PC-3 (cell line): Measurements from ENCODE around the gene CHD9. TPM values are rescaled to one million over a fixed set of nuclear protein-coding genes. Genes with fewer than 3 reads are reported as not detected.

ENCODE experiments used
- ATAC-seq: fragments of 200-7000 bp; cut with Tn5 transposase; 2 replicates; pipeline ENCODE4 v1.9.1; 2020; ENCODE audit warnings: mild to moderate bottlenecking, moderate library complexity
- BruUV-seq: library from RNA; stranded (reverse); fragments of 400-500 nt; replicated peaks from 2 replicates; lab custom pipeline; 2021; lab: Mats Ljungman, UMichigan
- CTCF ChIA-PET: fragments of 300-600 bp; sonication (Branson Sonifier 250); formaldehyde crosslinking; loops from one replicate; lab custom pipeline; 2022; ENCODE audit warnings: antibody characterized with exemption; lab: Charles Lee
- POLR2A ChIA-PET: fragments of 300-600 bp; sonication (Branson Sonifier 250); formaldehyde crosslinking; loops from one replicate; lab custom pipeline; 2022; ENCODE audit warnings: antibody characterized with exemption; ENCODE audit not compliant: unreplicated experiment; lab: Charles Lee
- DNase-seq: peaks from one replicate; pipeline ENCODE4 v3.0.0-alpha.2; 2015
- H2AFZ ChIP-seq: fragments of 300-600 bp; sonication (generic); 2 replicates; pipeline ENCODE4 v1.6.0; 2016; ENCODE audit warnings: antibody characterized with exemption, low read length
- H3F3A ChIP-seq: fragments of 300-600 bp; sonication (generic); one replicate; pipeline ENCODE4 v1.6.0; 2017; ENCODE audit warnings: antibody characterized with exemption, low read length, control low read depth, mild to moderate bottlenecking; ENCODE audit not compliant: unreplicated experiment
- H3K27ac ChIP-seq: fragments of 300-600 bp; sonication (generic); 2 replicates; pipeline ENCODE4 v1.5.1; 2016; ENCODE audit warnings: mild to moderate bottlenecking, low read length
- H3K27me3 ChIP-seq: fragments of 300-600 bp; sonication (generic); 2 replicates; pipeline ENCODE4 v1.6.1; 2016; ENCODE audit warnings: low read length, mixed read lengths
- H3K36me3 ChIP-seq: fragments of 300-600 bp; sonication (generic); 2 replicates; pipeline ENCODE4 v1.6.1; 2016; ENCODE audit warnings: low read depth, mixed run types, low read length, mixed read lengths
- H3K4me1 ChIP-seq: fragments of 300-600 bp; sonication (generic); 2 replicates; pipeline ENCODE4 v1.5.1; 2016; ENCODE audit warnings: low read length; ENCODE audit not compliant: insufficient read depth
- H3K4me2 ChIP-seq: fragments of 300-600 bp; sonication (generic); 2 replicates; pipeline ENCODE4 v1.6.0; 2016; ENCODE audit warnings: low read length
- H3K4me3 ChIP-seq: fragments of 300-600 bp; sonication (generic); 2 replicates; pipeline ENCODE4 v1.5.1; 2016; ENCODE audit warnings: mild to moderate bottlenecking, low read length, mixed read lengths
- H3K79me2 ChIP-seq: fragments of 300-600 bp; sonication (generic); 2 replicates; pipeline ENCODE4 v1.6.1; 2017; ENCODE audit warnings: low read length, mixed read lengths
- H3K9ac ChIP-seq: fragments of 300-600 bp; sonication (generic); 2 replicates; pipeline ENCODE4 v1.6.0; 2016; ENCODE audit warnings: mild to moderate bottlenecking, low read length
- H3K9me2 ChIP-seq: fragments of 300-600 bp; sonication (generic); replicated peaks from 2 replicates; pipeline ENCODE4 v1.6.1; 2016; ENCODE audit warnings: mixed run types, low read length, mixed read lengths
- H3K9me3 ChIP-seq: fragments of 300-600 bp; sonication (generic); 2 replicates; pipeline ENCODE4 v1.6.1; 2016; ENCODE audit warnings: low read length, mixed read lengths
- H4K20me1 ChIP-seq: fragments of 300-600 bp; sonication (generic); 2 replicates; pipeline ENCODE4 v1.6.1; 2016; ENCODE audit warnings: low read length, mixed read lengths
- EZH2 ChIP-seq: fragments of 300-600 bp; sonication (generic); IDR thresholded peaks from one replicate; pipeline ENCODE4 v1.6.1; 2017; ENCODE audit warnings: antibody characterized with exemption, mild to moderate bottlenecking, low read length; ENCODE audit not compliant: unreplicated experiment
- EZH2phosphoT487 ChIP-seq: fragments of 300-600 bp; sonication (generic); IDR thresholded peaks from 2 replicates; pipeline ENCODE4 v1.6.1; 2018; ENCODE audit warnings: mild to moderate bottlenecking, antibody characterized with exemption, low read length, borderline replicate concordance
- intact Hi-C: fragments of 100-400 bp; cut with micrococcal nuclease; formaldehyde crosslinking; loops from 2 replicates; pipeline ENCODE4 v1.9.0; 2023
- total RNA-seq: library from RNA; depleted of rRNA; stranded (reverse); fragments of >200 nt; gene quantifications from 2 replicates; pipeline ENCODE4 v1.2.3, GENCODE V29; 2014
- TF ChIP-seq, protein P1 (sequence below): fragments of 300-600 bp; sonication (generic); conservative IDR thresholded peaks from 2 replicates; pipeline ENCODE4 v1.5.1; 2017; ENCODE audit warnings: antibody characterized with exemption, low read depth, mild to moderate bottlenecking, low read length

The CHD9 gene
- total RNA-seq, 1 experiment from 2014 or later = 13.3 TPM

DNA sequence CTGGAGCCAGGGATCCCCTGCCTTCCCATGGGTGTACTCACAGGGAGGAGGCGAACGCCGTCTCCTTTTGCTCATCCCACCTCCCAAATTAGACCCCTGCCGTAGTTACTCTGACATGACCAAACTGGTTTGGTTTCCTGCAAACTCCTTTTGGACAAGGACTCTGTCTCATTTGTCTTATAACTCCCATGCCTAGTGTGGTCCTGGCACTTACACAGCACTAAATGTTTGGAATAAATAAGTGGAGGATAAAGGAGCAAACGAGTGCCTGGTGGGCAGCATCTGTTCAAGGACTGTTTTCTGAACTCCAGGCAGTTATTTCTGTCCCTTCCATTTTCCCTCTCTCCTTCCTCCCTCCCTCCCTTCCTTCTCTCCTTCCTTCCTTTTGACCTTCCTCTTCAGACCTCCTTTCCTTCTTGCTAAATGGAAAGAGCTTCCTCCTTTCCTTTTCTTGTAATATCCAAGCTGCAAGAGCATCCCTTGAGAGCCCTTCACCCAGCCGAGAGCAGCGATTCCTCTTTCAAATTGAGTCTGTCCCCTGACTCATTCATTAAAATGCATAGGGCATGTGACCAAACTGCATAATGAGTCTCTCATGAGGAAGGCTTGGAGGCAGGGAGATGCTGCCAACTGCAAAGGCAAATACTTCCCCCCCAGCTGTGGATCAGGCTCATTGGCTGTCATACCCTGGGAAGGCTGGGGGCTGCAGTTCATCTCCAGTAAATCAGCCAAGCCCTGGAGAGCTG is 36.8 kb downstream of the CHD9 start:
- Histone ChIP-seq H3K79me2 (no peaks in the 10 kb centered on the region), H3K9me2 (no peaks in the 10 kb centered on the region), H3F3A (no peaks in the 10 kb centered on the region), H3K27me3 (no peaks in the 10 kb centered on the region), H4K20me1 (no peaks in the 10 kb centered on the region), H3K4me2 (no peak overlapping the region), H3K4me1 (peaks cover 8% of the 10 kb centered on the region; the same call in 1 of the 2 replicates), H3K36me3 (no peaks in the 10 kb centered on the region), H3K4me3 (no peak overlapping the region), H3K9ac (no peak overlapping the region), H3K27ac (no peak overlapping the region), H3K9me3 (no peaks in the 10 kb centered on the region), H2AFZ (no peak overlapping the region)
- no TSS peak for BruUV-seq
- no peak for DNase-seq
- intact Hi-C loops = no loop called here
- CTCF ChIA-PET = no interaction called here
- POLR2A ChIA-PET = no interaction called here
- no peak for ATAC-seq
- TF ChIP-seq EZH2 = no peak
- TF ChIP-seq, protein P1, sequence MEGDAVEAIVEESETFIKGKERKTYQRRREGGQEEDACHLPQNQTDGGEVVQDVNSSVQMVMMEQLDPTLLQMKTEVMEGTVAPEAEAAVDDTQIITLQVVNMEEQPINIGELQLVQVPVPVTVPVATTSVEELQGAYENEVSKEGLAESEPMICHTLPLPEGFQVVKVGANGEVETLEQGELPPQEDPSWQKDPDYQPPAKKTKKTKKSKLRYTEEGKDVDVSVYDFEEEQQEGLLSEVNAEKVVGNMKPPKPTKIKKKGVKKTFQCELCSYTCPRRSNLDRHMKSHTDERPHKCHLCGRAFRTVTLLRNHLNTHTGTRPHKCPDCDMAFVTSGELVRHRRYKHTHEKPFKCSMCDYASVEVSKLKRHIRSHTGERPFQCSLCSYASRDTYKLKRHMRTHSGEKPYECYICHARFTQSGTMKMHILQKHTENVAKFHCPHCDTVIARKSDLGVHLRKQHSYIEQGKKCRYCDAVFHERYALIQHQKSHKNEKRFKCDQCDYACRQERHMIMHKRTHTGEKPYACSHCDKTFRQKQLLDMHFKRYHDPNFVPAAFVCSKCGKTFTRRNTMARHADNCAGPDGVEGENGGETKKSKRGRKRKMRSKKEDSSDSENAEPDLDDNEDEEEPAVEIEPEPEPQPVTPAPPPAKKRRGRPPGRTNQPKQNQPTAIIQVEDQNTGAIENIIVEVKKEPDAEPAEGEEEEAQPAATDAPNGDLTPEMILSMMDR = no peak
- no peak for TF ChIP-seq EZH2phosphoT487

DNA sequence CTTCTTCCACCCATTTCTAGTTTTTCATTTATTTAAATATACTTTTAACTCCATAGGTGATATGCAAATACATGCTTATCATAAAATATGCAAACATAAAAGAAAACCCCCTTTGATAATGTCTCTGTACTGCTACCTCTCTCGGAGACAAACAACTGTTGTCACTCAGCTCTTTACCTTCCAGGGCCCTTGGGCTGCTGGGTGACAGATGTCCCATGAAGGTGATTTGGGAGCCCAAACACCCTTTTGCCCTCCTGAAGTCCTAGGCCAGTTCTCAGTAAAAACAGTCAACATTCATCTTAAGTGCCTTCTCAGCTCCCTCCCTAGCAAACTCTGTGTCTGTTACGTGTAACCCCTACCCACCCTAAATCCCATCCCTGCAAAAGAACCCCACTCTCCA is 37.5 kb downstream of the CHD9 start:
- intact Hi-C loops = no loop called here
- no peaks in the 10 kb centered on the region for H3K79me2 ChIP-seq
- H3K27ac ChIP-seq = no peak overlapping the region
- no peak overlapping the region for H3K4me3 ChIP-seq
- H2AFZ ChIP-seq = no peak overlapping the region
- ATAC-seq (no peak), DNase-seq (no peak)
- no peaks in the 10 kb centered on the region for H3K36me3 ChIP-seq
- no peaks in the 10 kb centered on the region for H4K20me1 ChIP-seq
- no peak overlapping the region for H3K4me2 ChIP-seq
- peaks cover 8% of the 10 kb centered on the region; the same call in 1 of the 2 replicates for H3K4me1 ChIP-seq
- CTCF ChIA-PET = no interaction called here
- no TSS peak for BruUV-seq
- TF ChIP-seq, protein P1 = no peak
- TF ChIP-seq EZH2phosphoT487 (no peak), EZH2 (no peak)
- no peaks in the 10 kb centered on the region for H3K9me2 ChIP-seq
- POLR2A ChIA-PET = no interaction called here
- H3F3A ChIP-seq = no peaks in the 10 kb centered on the region
- H3K9ac ChIP-seq = no peak overlapping the region
- no peaks in the 10 kb centered on the region for H3K9me3 ChIP-seq
- no peaks in the 10 kb centered on the region for H3K27me3 ChIP-seq

DNA sequence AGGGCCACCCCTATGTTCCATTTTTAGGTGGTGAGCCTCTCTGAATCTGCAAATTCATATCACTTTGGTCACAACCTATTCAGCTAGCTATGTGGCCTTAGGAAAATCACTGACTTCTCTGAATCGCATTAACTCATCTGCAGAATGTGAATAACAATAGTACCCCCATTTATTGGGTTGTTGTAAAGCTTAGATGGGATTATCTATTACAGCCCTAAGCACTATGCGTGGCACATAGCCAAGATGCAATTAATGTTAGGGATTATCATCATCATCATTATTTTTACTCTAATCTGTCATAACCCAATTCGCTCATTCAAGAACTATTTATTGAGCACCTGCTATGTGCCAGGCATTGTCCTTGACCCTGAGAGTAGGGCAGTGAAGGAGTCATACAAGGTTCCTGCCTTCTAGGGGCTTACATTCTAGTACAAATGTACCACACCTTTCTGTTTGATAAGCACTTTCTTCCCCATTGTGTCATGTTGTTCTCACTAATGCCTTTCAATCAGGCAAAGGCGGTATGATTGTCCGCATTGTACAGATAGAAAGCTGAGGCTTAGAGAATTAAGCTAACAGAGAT is 38.5 kb downstream of the CHD9 start:
- Histone ChIP-seq H3K4me3 (no peak overlapping the region), H3K9ac (no peak overlapping the region), H3K4me2 (no peak overlapping the region), H3K4me1 (peaks cover 10% of the 10 kb centered on the region), H3K27ac (no peak overlapping the region), H3K36me3 (no peaks in the 10 kb centered on the region), H3F3A (no peaks in the 10 kb centered on the region), H4K20me1 (no peaks in the 10 kb centered on the region), H3K79me2 (0 out of 2 replicates have a peak, but pooled peaks cover 3% of the 10 kb centered on the region), H3K9me2 (no peaks in the 10 kb centered on the region), H3K9me3 (no peaks in the 10 kb centered on the region), H3K27me3 (no peaks in the 10 kb centered on the region), H2AFZ (no peak overlapping the region)
- ATAC-seq (no peak), DNase-seq (no peak)
- TF ChIP-seq EZH2phosphoT487 (no peak), EZH2 (no peak)
- TF ChIP-seq, protein P1 = no peak
- intact Hi-C loops = no loop called here
- BruUV-seq = no TSS peak
- POLR2A ChIA-PET = interaction anchor here (0.7 kb wide), 1 partner anchor 10 kb away, joined by 3 read pairs; no protein-coding TSS in a partner anchor
- CTCF ChIA-PET = no interaction called here
